ENCODE results near the gene LYSMD1.

The LYSMD1 gene

DNA sequence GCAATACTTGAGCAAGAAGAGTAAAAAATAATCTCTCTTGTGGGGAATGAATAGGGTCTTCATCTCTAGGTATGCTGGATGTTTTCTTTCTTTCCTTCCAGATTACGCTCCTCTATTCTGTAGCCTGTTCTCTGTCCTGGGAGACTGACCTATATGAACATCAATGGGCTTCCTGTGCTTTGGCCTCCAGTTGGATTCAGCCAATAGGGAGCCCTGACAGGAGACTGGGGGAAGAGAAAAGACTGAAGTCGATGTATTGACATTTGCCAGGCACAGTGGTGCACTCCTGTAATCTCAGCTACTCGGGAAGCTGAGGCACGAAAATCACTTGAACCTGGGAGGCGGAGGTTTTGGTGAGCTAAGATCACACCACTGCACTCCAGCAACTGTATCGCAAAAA lies 36.9 kb downstream of the LYSMD1 start:
- no peak for DNase-seq
- Histone ChIP-seq H3K27me3 (replicated peaks; ENCODE audit: control insufficient read depth, insufficient read depth, low read length, poor library complexity, severe bottlenecking) (no peaks in the 10 kb centered on the region), H3K9me3 (ENCODE audit: control insufficient read depth, low read length) (no peaks in the 10 kb centered on the region), H3K4me1 (ENCODE audit: control insufficient read depth, insufficient read depth, low read length, poor library complexity, severe bottlenecking) (peaks cover 4% of the 10 kb centered on the region), H3K36me3 (ENCODE audit: control insufficient read depth, insufficient read depth, low read length) (no peaks in the 10 kb centered on the region), H3K27ac (ENCODE audit: insufficient read depth, low read length, poor library complexity, severe bottlenecking) (no peak overlapping the region), H3K4me3 (ENCODE audit: insufficient read depth, low read depth, low read length, poor library complexity, severe bottlenecking) (no peak overlapping the region)

DNA sequence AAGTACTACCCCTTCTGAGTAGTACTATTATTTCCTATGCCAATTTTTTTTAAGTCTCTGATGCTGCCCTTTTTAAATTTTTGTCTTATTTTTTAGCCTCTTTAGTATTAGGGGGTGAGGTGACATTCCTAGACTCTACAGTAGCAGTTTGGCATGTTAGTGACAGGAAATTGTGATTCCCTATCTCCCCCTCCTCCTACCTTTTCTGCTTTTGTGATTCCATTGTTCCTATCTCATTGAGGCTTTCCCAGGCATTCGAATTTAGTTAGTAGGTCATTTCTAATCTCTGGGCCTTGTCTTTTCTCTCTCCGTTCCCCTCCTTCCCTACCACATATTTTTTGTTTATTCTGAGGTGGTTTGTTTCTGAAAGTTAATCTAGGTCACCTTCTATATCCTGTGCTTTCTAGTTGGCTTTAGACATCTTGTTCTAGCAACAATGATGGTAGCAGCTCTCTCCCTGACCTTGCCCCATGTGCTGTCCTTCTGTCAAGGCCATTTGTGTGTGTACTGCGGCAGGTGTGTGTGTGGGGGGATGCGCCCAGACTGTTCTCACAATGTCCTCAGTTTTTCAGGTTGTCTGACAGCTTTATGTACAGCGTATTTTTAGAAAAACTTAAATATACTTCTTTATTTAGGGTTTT lies 40.8 kb downstream of the LYSMD1 start:
- Histone ChIP-seq H3K9me3 (ENCODE audit: control insufficient read depth, low read length) (no peaks in the 10 kb centered on the region), H3K4me1 (ENCODE audit: control insufficient read depth, insufficient read depth, low read length, poor library complexity, severe bottlenecking) (peaks cover 4% of the 10 kb centered on the region), H3K36me3 (ENCODE audit: control insufficient read depth, insufficient read depth, low read length) (no peaks in the 10 kb centered on the region), H3K27ac (ENCODE audit: insufficient read depth, low read length, poor library complexity, severe bottlenecking) (no peak overlapping the region), H3K4me3 (ENCODE audit: insufficient read depth, low read depth, low read length, poor library complexity, severe bottlenecking) (no peak overlapping the region), H3K27me3 (replicated peaks; ENCODE audit: control insufficient read depth, insufficient read depth, low read length, poor library complexity, severe bottlenecking) (no peaks in the 10 kb centered on the region)
- DNase-seq = no peak

DNA sequence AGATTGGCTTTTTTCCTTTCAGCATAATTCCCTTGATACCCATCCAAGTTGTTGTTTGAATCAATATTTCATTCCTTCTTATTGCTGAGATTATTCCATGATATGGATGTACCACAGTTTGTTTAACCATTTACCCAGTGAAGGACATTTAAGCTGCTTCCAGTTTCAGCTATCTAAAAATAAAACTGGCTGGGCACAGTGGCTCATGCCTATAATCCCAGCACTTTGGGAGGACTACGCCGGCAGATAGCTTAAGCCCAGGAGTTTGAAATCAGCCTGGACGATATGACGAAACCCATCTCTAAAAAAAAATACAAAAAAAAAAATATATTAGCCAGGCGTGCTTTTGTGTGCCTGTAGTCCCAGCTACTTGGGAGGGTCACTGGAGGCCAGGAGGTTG lies 51.8 kb downstream of the LYSMD1 start:
- Histone ChIP-seq H3K27ac (ENCODE audit: insufficient read depth, low read length, poor library complexity, severe bottlenecking) (no peak overlapping the region), H3K9me3 (ENCODE audit: control insufficient read depth, low read length) (no peaks in the 10 kb centered on the region), H3K4me3 (ENCODE audit: insufficient read depth, low read depth, low read length, poor library complexity, severe bottlenecking) (no peak overlapping the region), H3K27me3 (replicated peaks; ENCODE audit: control insufficient read depth, insufficient read depth, low read length, poor library complexity, severe bottlenecking) (no peaks in the 10 kb centered on the region), H3K36me3 (ENCODE audit: control insufficient read depth, insufficient read depth, low read length) (no peaks in the 10 kb centered on the region), H3K4me1 (ENCODE audit: control insufficient read depth, insufficient read depth, low read length, poor library complexity, severe bottlenecking) (no peaks in the 10 kb centered on the region)
- no peak for DNase-seq
